SH-SY5Y (cell line): ENCODE data around the gene CPEB2.

Source experiments
- GATA2 ChIP-seq: IDR thresholded peaks from 2 replicates; pipeline ENCODE4 v1.6.1; 2011; ENCODE audit warnings: mild to moderate bottlenecking, low read depth, low read length
- GATA3 ChIP-seq: IDR thresholded peaks from 2 replicates; pipeline ENCODE4 v1.6.1; 2011; ENCODE audit warnings: low read depth, mild to moderate bottlenecking, low read length, moderate library complexity

DNA sequence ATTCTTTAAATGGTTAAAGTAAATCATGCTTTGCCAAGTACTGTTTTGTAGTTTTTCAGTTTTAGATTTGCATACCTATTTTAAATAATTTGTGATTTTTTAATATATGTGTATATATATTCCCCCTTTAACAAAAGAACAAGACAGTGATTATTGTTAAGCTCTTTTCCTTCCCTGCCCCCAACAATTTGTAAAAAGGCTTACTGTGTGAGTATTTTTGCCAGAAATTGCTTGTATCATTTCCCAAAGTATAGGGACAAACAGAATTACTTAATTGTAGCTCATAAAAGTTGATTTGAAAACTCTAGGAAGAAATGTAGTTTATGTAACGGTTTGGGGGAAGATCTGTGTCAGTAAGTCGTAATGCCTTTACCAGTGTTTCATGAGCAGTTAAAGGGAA lies 19.0 kb downstream of the CPEB2 start:
- no peak for TF ChIP-seq GATA2
- TF ChIP-seq GATA3: no peak
